Smooth muscle cell (in vitro differentiated cells): ENCODE data around the gene COL1A2. TPM values are rescaled to one million over a fixed set of nuclear protein-coding genes. Genes with fewer than 3 reads are reported as not detected.

Source experiments
- DNase-seq: peaks from one replicate; lab custom pipeline; 2025; ENCODE audit not compliant: unreplicated experiment; lab: John Stamatoyannopoulos, UW
- H2AFZ ChIP-seq: fragments of 200-600 bp; sonication (generic); 2 replicates; pipeline ENCODE4 v1.6.0; 2016; ENCODE audit warnings: antibody characterized with exemption, low read depth, mild to moderate bottlenecking
- H3F3A ChIP-seq: fragments of 200-600 bp; sonication (generic); 2 replicates; pipeline ENCODE4 v1.6.0; 2017; ENCODE audit warnings: antibody characterized with exemption, low read depth
- H3K27ac ChIP-seq: fragments of 200-600 bp; sonication (generic); 2 replicates; pipeline ENCODE4 v1.5.1; 2016; ENCODE audit warnings: low read depth, mild to moderate bottlenecking
- H3K27me3 ChIP-seq: fragments of 200-600 bp; sonication (generic); 2 replicates; pipeline ENCODE4 v1.6.1; 2016; ENCODE audit warnings: low read depth, mild to moderate bottlenecking
- H3K36me3 ChIP-seq: fragments of 200-600 bp; sonication (generic); 2 replicates; pipeline ENCODE4 v1.5.1; 2016; ENCODE audit warnings: low read depth
- H3K4me1 ChIP-seq: fragments of 200-600 bp; sonication (generic); 2 replicates; pipeline ENCODE4 v1.5.1; 2016; ENCODE audit warnings: low read depth
- H3K4me2 ChIP-seq: fragments of 200-600 bp; sonication (generic); 2 replicates; pipeline ENCODE4 v1.6.0; 2016; ENCODE audit warnings: mild to moderate bottlenecking
- H3K4me3 ChIP-seq: fragments of 200-600 bp; sonication (generic); 2 replicates; pipeline ENCODE4 v1.5.1; 2016; ENCODE audit warnings: mild to moderate bottlenecking
- H3K79me2 ChIP-seq: fragments of 200-600 bp; sonication (generic); 2 replicates; pipeline ENCODE4 v1.6.0; 2016; ENCODE audit warnings: low read depth, mild to moderate bottlenecking
- H3K9ac ChIP-seq: fragments of 200-600 bp; sonication (generic); 2 replicates; pipeline ENCODE4 v1.6.0; 2016; ENCODE audit warnings: low read depth
- H3K9me3 ChIP-seq: fragments of 200-600 bp; sonication (generic); replicated peaks from 2 replicates; pipeline ENCODE4 v1.5.1; 2016; ENCODE audit warnings: low read depth
- H4K20me1 ChIP-seq: fragments of 200-600 bp; sonication (generic); 2 replicates; pipeline ENCODE4 v1.6.0; 2016; ENCODE audit warnings: low read depth
- CTCF ChIP-seq: fragments of 200-600 bp; sonication (generic); IDR thresholded peaks from 2 replicates; pipeline ENCODE4 v1.5.1; 2017; ENCODE audit warnings: borderline replicate concordance, mild to moderate bottlenecking, antibody characterized with exemption; ENCODE audit not compliant: insufficient read depth, poor library complexity, severe bottlenecking
- WGBS: methylation state at CpG from one replicate; pipeline ENCODE4 v1.1.7; 2016; ENCODE audit warnings: low lambda C conversion rate; 5-methylcytosine and 5-hydroxymethylcytosine counted together
- polyA plus RNA-seq: library from polyadenylated mRNA; unstranded; fragments of >200 nt; fragmentation: Nextera tagmentation; extraction: Ambion mirVana; gene quantifications from 2 replicates; pipeline ENCODE4 v1.2.1, GENCODE V29; 2016
- total RNA-seq: library from RNA; depleted of rRNA; stranded (reverse); fragments of >200 nt; gene quantifications from 2 replicates; pipeline ENCODE4 v1.2.3, GENCODE V29; 2014

COL1A2 gene
- total and polyA plus RNA-seq, 2 experiments from 2014 or later, result 4,221 to 10,006 TPM

- H4K20me1 ChIP-seq, result no peaks in the 10 kb centered on the region
- no peak for TF ChIP-seq CTCF
- no peaks in the 10 kb centered on the region for H3K36me3 ChIP-seq
- H3K4me2 ChIP-seq, result peak overlapping the region; percentile 53
- no peaks in the 10 kb centered on the region for H3K79me2 ChIP-seq
- no peak for DNase-seq
- no peak overlapping the region for H2AFZ ChIP-seq
- peak overlapping the region; percentile 89 for H3K27ac ChIP-seq
- peaks cover 22% of the 10 kb centered on the region for H3K4me1 ChIP-seq
- H3K4me3 ChIP-seq, result no peak overlapping the region
- 38% methylated on average over 7 of the region's 7 CpGs for WGBS
- H3K27me3 ChIP-seq, result no peaks in the 10 kb centered on the region
- peaks cover 8% of the 10 kb centered on the region for H3F3A ChIP-seq
- H3K9ac ChIP-seq, result peak overlapping the region; percentile 65
- no peaks in the 10 kb centered on the region for H3K9me3 ChIP-seq
Observed at GRCh38 chr7:94440451-94441039, 45.9 kb downstream of the COL1A2 start.

GRCh38 chr7:94441138-94441537 is 46.4 kb downstream of the COL1A2 start:
- no peak overlapping the region for H2AFZ ChIP-seq
- no peaks in the 10 kb centered on the region for H3K36me3 ChIP-seq
- no peak for TF ChIP-seq CTCF
- DNase-seq, result no peak
- no peaks in the 10 kb centered on the region for H3K9me3 ChIP-seq
- H3K27me3 ChIP-seq, result no peaks in the 10 kb centered on the region
- H4K20me1 ChIP-seq, result no peaks in the 10 kb centered on the region
- H3K9ac ChIP-seq, result no peak overlapping the region
- peaks cover 22% of the 10 kb centered on the region for H3K4me1 ChIP-seq
- H3K4me2 ChIP-seq, result peak overlapping the region; percentile 53
- H3K4me3 ChIP-seq, result no peak overlapping the region
- 92% methylated on average over 3 of the region's 3 CpGs for whole genome bisulfite sequencing
- H3F3A ChIP-seq, result peaks cover 8% of the 10 kb centered on the region
- peak overlapping the region; percentile 89 for H3K27ac ChIP-seq
- H3K79me2 ChIP-seq, result no peaks in the 10 kb centered on the region

GRCh38 chr7:94442639-94443038 is 47.9 kb downstream of the COL1A2 start:
- WGBS, result 89% methylated on average over 3 of the region's 3 CpGs
- no peaks in the 10 kb centered on the region for H3K27me3 ChIP-seq

More at GRCh38 chr7:94442639-94443038, 47.9 kb downstream of the COL1A2 start:
- H3K4me2 ChIP-seq, result no peak overlapping the region
- no peak overlapping the region for H2AFZ ChIP-seq
- no peaks in the 10 kb centered on the region for H3K9me3 ChIP-seq
- no peak overlapping the region for H3K9ac ChIP-seq
- peaks cover 19% of the 10 kb centered on the region for H3K4me1 ChIP-seq
- no peaks in the 10 kb centered on the region for H3K79me2 ChIP-seq
- no peaks in the 10 kb centered on the region for H3K36me3 ChIP-seq
- H4K20me1 ChIP-seq, result no peaks in the 10 kb centered on the region
- TF ChIP-seq CTCF, result no peak
- H3F3A ChIP-seq, result peaks cover 8% of the 10 kb centered on the region
- H3K4me3 ChIP-seq, result no peak overlapping the region
- no peak overlapping the region for H3K27ac ChIP-seq
- no peak for DNase-seq
